ENCODE results near the gene CEACAM16. TPM values are rescaled to one million over a fixed set of nuclear protein-coding genes. Genes with fewer than 3 reads are reported as not detected.

Gene CEACAM16
- total RNA-seq (2022; extraction: Qiagen RNA extraction), result 0.03 to 0.13 TPM (median 0.11 TPM) in 5 replicates

GRCh38 chr19:44698492-44699201 lies at the start of gene CEACAM16:
CEACAM16 (plus strand) TSS chr19:44699151; CDS start chr19:44701457, 2,306 bp downstream.

GRCh38 chr19:44671400-44671799 lies 27.6 kb upstream of the CEACAM16 start, which contains the start of gene CEACAM19:
CEACAM19 (plus strand) TSS chr19:44671482; CDS start chr19:44671932, 450 bp downstream.

GRCh38 chr19:44748426-44749254 lies 49.7 kb downstream of the CEACAM16 start, which contains the start of gene BCL3:
BCL3 (plus strand) TSS chr19:44748708; CDS start chr19:44748791, 83 bp downstream.

Other genes starting within 250 kb of the CEACAM16 start
- 7.3 to 9.2 TPM (median 7.5 TPM) in 5 replicates for gene ZNF180, start 198.6 kb upstream of the CEACAM16 start, total RNA-seq (2022; extraction: Qiagen RNA extraction)
- gene CEACAM20, start 169.5 kb upstream of the CEACAM16 start, total RNA-seq (2022; extraction: Qiagen RNA extraction), result 0.03 to 0.05 TPM (median 0.05 TPM) in 3 of 5 replicates, not detected in the others
- 0.36 to 0.67 TPM (median 0.42 TPM) in 5 replicates for gene IGSF23, start 85.6 kb upstream of the CEACAM16 start, total RNA-seq (2022; extraction: Qiagen RNA extraction)
- 107 to 123 TPM (median 118 TPM) in 5 replicates for gene PVR, start 55.2 kb upstream of the CEACAM16 start, total RNA-seq (2022; extraction: Qiagen RNA extraction)
- 7.7 to 12.3 TPM (median 9.2 TPM) in 5 replicates for gene CEACAM19, start 27.7 kb upstream of the CEACAM16 start, total RNA-seq (2022; extraction: Qiagen RNA extraction)
- gene BCL3, start 49.6 kb downstream of the CEACAM16 start, total RNA-seq (2022; extraction: Qiagen RNA extraction), result 30.5 to 57.6 TPM (median 56.5 TPM) in 5 replicates
- 0.06 TPM in 1 of 5 replicates, not detected in the others for gene CBLC, start 78.7 kb downstream of the CEACAM16 start, total RNA-seq (2022; extraction: Qiagen RNA extraction)
- 68.3 to 86.8 TPM (median 84.1 TPM) in 5 replicates for gene BCAM, start 110.0 kb downstream of the CEACAM16 start, total RNA-seq (2022; extraction: Qiagen RNA extraction)
- gene NECTIN2, start 147.1 kb downstream of the CEACAM16 start, total RNA-seq (2022; extraction: Qiagen RNA extraction), result 71.2 to 83.6 TPM (median 79.1 TPM) in 5 replicates
- 182 to 258 TPM (median 243 TPM) in 5 replicates for gene TOMM40, start 192.1 kb downstream of the CEACAM16 start, total RNA-seq (2022; extraction: Qiagen RNA extraction)
- gene APOE, start 206.6 kb downstream of the CEACAM16 start, total RNA-seq (2022; extraction: Qiagen RNA extraction), result 10.6 to 22.1 TPM (median 14.8 TPM) in 5 replicates
- 110 to 119 TPM (median 111 TPM) in 5 replicates for gene APOC1, start 215.5 kb downstream of the CEACAM16 start, total RNA-seq (2022; extraction: Qiagen RNA extraction)
- gene APOC4, start 243.1 kb downstream of the CEACAM16 start, total RNA-seq (2022; extraction: Qiagen RNA extraction), result not detected in 5 replicates
- not detected in 5 replicates for gene APOC2, start 246.9 kb downstream of the CEACAM16 start, total RNA-seq (2022; extraction: Qiagen RNA extraction)